ENCODE results near the gene SRPK2.

GRCh38 chr7:105118612-105119600 lies 269.8 kb downstream of the SRPK2 start:
- TF ChIP-seq CTCF (IDR thresholded peaks at IDR 0.05) (no peak), POLR2A (IDR thresholded peaks at IDR 0.05) (no peak)
